H4 (cell line): Measurements from ENCODE around the gene TSPYL2. TPM values are rescaled to one million over a fixed set of nuclear protein-coding genes. Genes with fewer than 3 reads are reported as not detected.

Experiments used
- DNase-seq: peaks from one replicate; pipeline ENCODE4 v3.0.0-alpha.2; 2015; ENCODE audit warnings: low spot score
- total RNA-seq: library from RNA; depleted of rRNA; stranded (reverse); fragments of >200 nt; shearing (Covaris generic); gene quantifications from 2 replicates; pipeline ENCODE4 v1.2.3, GENCODE V29; 2014; rRNA removed

TSPYL2 gene
- total RNA-seq, 1 experiment from 2014 or later, result 10.3 TPM

DNA sequence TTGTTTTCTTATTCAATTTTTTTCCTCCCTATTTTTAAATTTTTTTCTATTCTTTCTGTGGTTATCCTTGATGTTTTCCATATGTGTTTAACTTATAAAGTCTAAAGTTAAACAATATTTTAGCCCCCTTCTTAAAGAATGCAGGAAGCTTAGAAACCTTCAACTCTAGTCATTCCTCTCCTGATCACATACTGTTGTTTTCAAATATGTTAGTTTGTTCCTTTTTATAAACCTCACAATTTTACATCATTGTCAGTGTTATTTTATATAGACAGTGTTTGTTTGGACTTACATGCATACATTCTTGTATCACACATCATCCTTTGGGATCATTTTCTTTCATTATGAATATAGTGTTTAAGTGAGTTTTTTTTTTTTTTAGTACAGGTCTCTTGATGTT, 43.3 kb downstream of the TSPYL2 start:
- DNase-seq, result no peak

GRCh38 chrX:53126377-53126776, 44.2 kb downstream of the TSPYL2 start:
- no peak for DNase-seq

- DNase-seq, result no peak
These were observed 46.1 kb downstream of the TSPYL2 start for GRCh38 chrX:53128097-53128749.

DNA sequence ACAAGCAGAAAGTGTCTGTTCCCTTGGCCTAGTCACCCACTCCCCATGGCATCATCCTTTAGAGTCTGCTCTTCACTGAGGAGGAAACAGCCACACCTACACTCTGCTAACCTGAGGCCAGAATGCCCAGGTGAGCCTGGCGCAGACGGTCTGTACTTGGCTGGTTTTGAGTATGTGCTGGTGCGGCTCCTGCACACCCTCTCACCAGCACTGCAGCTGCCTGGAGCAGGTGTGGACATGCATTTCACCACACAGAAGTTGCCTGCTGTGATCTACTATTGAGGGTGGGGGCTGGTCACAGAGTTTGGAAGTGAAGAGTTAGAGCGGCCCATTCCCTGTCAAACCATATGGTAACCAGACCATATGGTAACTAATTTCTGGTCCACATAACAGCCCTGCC, 51.2 kb downstream of the TSPYL2 start:
- no peak for DNase-seq

DNA sequence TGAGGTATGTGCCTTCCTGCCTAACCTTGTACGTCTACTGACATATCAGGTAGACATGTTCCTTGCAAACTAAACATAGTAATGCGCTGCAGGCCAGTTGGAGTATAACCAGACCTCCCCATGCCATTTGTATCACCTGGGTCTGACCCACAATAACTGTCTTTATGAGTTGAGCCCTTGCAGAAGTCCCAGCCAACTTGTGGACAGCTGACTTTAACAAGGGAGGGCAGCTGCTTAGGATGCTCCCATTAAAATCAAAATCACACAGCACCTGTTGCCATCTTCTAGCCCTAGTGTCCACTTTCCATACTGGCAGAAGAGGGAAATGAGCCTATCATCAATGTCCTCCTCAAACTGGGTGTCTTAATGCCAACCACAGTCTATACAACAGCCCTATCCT, 53.4 kb downstream of the TSPYL2 start:
- no peak for DNase-seq

Other genes with a start within 250 kb of the TSPYL2 start
- 3.9 TPM in 1 of 2 replicates, not detected in the other for gene XAGE3, start 214.3 kb upstream of the TSPYL2 start, total RNA-seq
- 0.66 and 5.8 TPM in 2 replicates for gene FAM156B, start 185.0 kb upstream of the TSPYL2 start, total RNA-seq
- gene FAM156A, start 123.8 kb upstream of the TSPYL2 start, total RNA-seq, result 9.5 and 11.5 TPM in 2 replicates
- gene GPR173, start 33.6 kb upstream of the TSPYL2 start, total RNA-seq, result 0.72 and 1.7 TPM in 2 replicates
- 2.4 and 2.7 TPM in 2 replicates for gene KANTR, start 11.8 kb downstream of the TSPYL2 start, total RNA-seq
- 62.1 and 89.6 TPM in 2 replicates for gene KDM5C, start 142.8 kb downstream of the TSPYL2 start, total RNA-seq
- 9.3 and 11.9 TPM in 2 replicates for gene IQSEC2, start 199.2 kb downstream of the TSPYL2 start, total RNA-seq